MCF 10A (cell line): ENCODE results near the gene ARHGEF33. TPM values are rescaled to one million over a fixed set of nuclear protein-coding genes. Genes with fewer than 3 reads are reported as not detected.

Experiments
- BruUV-seq: library from RNA; stranded (reverse); fragments of 400-500 nt; replicated peaks from 2 replicates; lab custom pipeline; 2021; lab: Mats Ljungman, UMichigan
- CTCF ChIA-PET: fragments of 300-600 bp; sonication (Branson Sonifier 250); formaldehyde crosslinking; extraction: SDS; loops from one replicate; lab custom pipeline; 2021; ENCODE audit warnings: antibody characterized with exemption, inconsistent platforms; lab: Yijun Ruan, JAX
- POLR2A ChIA-PET: fragments of 300-600, 350-650 bp; sonication (Branson Sonifier 250); formaldehyde crosslinking; extraction: SDS; loops from one replicate; lab custom pipeline; 2020; ENCODE audit warnings: antibody characterized with exemption, inconsistent platforms; lab: Yijun Ruan, JAX
- DNase-seq: peaks from one replicate; pipeline ENCODE4 v3.0.0-alpha.2; 2018; ENCODE audit not compliant: unreplicated experiment
- H3K27ac Mint-ChIP-seq: one replicate; pipeline ENCODE4 v1.8.0; 2022; ENCODE audit warnings: mild to moderate bottlenecking, low read depth, mixed read lengths; ENCODE audit not compliant: unreplicated experiment
- H3K27me3 Mint-ChIP-seq: one replicate; pipeline ENCODE4 v1.8.0; 2022; ENCODE audit warnings: mixed read lengths; ENCODE audit not compliant: insufficient read depth, unreplicated experiment
- H3K36me3 Mint-ChIP-seq: one replicate; pipeline ENCODE4 v1.8.0; 2022; ENCODE audit warnings: mild to moderate bottlenecking, moderate library complexity, mixed read lengths; ENCODE audit not compliant: insufficient read depth, unreplicated experiment
- H3K4me1 Mint-ChIP-seq: one replicate; pipeline ENCODE4 v1.8.0; 2022; ENCODE audit warnings: mixed read lengths; ENCODE audit not compliant: insufficient read depth, unreplicated experiment
- H3K4me3 Mint-ChIP-seq: one replicate; pipeline ENCODE4 v1.8.0; 2022; ENCODE audit warnings: mild to moderate bottlenecking, moderate library complexity, mixed read lengths; ENCODE audit not compliant: unreplicated experiment
- H3K9me3 Mint-ChIP-seq: one replicate; pipeline ENCODE4 v1.8.0; 2022; ENCODE audit warnings: mixed read lengths; ENCODE audit not compliant: unreplicated experiment
- CTCF ChIP-seq: fragments of 200-600 bp; IDR thresholded peaks from one replicate; pipeline ENCODE4 v1.8.0; 2022; ENCODE audit warnings: antibody characterized with exemption, mild to moderate bottlenecking; ENCODE audit not compliant: unreplicated experiment
- intact Hi-C: fragments of 100-400 bp; cut with micrococcal nuclease; formaldehyde crosslinking; loops from 2 replicates; pipeline ENCODE4 v1.14.1; 2022
- total RNA-seq: library from RNA; stranded (reverse); gene quantifications from 2 replicates; pipeline ENCODE4 v1.2.3, GENCODE V29; 2022

ARHGEF33 gene
- total RNA-seq, 1 experiment from 2014 or later: 0.07 TPM

DNA sequence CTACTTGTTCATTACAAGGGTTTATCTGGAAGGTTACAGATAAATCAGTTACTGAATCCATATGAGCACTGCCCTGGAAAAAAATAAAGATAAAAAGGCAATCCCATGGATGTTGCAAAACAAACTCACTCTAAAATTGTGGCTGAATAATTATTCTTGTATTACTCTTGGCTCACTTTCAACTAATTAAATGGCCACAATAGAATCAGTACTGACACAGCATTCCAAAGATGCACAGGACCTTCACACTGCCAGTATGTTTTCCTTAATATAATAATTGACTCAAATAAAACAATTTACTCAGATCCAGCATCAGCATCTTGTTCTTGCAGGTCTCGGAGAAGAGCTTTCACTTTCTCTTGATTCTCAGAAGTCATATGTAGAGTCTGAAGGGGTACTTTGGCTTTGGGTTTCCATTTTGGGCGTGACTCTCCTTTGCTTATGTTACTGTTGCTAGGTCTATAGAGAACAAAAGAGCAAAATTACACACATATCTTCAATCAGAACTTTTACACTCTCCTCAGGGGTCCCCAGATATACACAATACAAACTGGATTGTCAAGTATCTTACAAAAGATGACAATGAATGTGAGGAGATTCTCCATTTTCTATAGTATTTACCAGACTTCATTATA is 26.5 kb upstream of the ARHGEF33 start:
- Mint-ChIP-seq H3K36me3 (peaks cover 49% of the 10 kb centered on the region), H3K4me1 (no peaks in the 10 kb centered on the region), H3K4me3 (no peak overlapping the region), H3K27ac (no peak overlapping the region), H3K9me3 (no peaks in the 10 kb centered on the region), H3K27me3 (no peaks in the 10 kb centered on the region)
- POLR2A ChIA-PET: no interaction called here
- no TSS peak for BruUV-seq
- CTCF ChIA-PET: no interaction called here
- DNase-seq: no peak
- TF ChIP-seq CTCF: no peak
- intact Hi-C loops: no loop called here

DNA sequence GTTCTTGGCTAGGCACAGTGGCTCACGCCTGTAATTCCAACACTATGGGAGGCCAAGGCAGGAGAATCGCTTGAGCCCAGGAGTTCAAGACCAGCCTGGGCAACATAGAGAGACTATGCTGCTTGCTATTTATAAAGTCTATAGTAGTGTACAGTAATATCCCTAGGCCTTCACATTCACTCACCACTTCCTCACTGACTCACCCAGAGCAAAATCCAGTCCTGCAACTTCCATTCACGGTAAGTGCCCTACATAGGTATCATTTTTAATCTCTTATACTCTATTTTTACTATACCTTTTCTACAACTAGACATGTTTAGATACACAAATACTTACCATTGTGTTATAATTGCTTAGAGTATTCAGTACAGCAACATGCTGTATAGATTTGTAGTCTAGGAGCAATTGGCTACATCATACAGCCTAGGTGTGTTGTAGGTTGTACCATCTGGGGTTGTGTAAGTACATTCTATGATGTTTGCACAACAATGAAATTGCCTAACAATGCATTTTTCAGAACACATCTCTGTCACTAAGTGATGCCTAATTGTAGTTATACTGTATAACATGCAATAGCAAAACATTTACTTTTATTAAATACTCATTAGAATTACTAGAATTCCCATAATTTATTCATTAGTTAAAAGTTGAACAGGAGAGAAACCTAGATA is 22.8 kb upstream of the ARHGEF33 start:
- intact Hi-C loops: no loop called here
- H3K9me3 Mint-ChIP-seq: peaks cover 9% of the 10 kb centered on the region
- no peak overlapping the region for H3K27ac Mint-ChIP-seq
- ChIA-PET POLR2A (no interaction called here), CTCF (interaction anchor here (0.6 kb wide), 1 partner anchor 45 kb away, joined by 4 read pairs; no protein-coding TSS in a partner anchor)
- H3K4me3 Mint-ChIP-seq: no peak overlapping the region
- H3K36me3 Mint-ChIP-seq: peaks cover 27% of the 10 kb centered on the region
- TF ChIP-seq CTCF: no peak
- no TSS peak for BruUV-seq
- peak; percentile 1 for DNase-seq
- H3K27me3 Mint-ChIP-seq: no peaks in the 10 kb centered on the region
- H3K4me1 Mint-ChIP-seq: no peaks in the 10 kb centered on the region

DNA sequence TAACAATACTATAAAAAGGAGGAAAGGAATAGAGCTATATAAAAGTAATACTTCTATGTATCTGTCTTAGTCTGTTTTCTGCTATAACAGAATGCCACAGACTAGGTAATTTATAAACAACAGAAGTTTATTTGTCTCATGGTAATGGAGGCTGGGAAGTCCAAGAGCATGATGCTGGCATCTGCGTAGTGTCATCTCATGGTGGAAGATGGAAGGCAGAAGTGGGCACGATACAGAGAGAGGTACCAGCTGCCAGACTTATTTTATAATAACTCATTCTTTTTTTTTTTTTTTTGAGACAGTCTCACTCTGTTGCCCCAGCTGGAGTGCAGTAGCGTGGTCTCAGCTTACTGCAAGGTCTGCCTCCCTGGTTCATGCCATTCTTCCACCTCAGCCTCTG is 18.2 kb upstream of the ARHGEF33 start:
- H3K27me3 Mint-ChIP-seq: no peaks in the 10 kb centered on the region
- H3K36me3 Mint-ChIP-seq: peaks cover 10% of the 10 kb centered on the region
- BruUV-seq: no TSS peak
- ChIA-PET POLR2A (no interaction called here), CTCF (interaction anchor here (1.4 kb wide), 1 partner anchor 76 kb away, joined by 3 read pairs; no protein-coding TSS in a partner anchor)
- no peak overlapping the region for H3K4me3 Mint-ChIP-seq
- intact Hi-C loops: no loop called here
- no peak for TF ChIP-seq CTCF
- H3K27ac Mint-ChIP-seq: no peak overlapping the region
- peaks cover 2% of the 10 kb centered on the region for H3K4me1 Mint-ChIP-seq
- H3K9me3 Mint-ChIP-seq: peaks cover 16% of the 10 kb centered on the region
- no peak for DNase-seq

GRCh38 chr2:38873763-38874162 is 15.9 kb upstream of the ARHGEF33 start:
- Mint-ChIP-seq H3K27me3 (no peaks in the 10 kb centered on the region), H3K9me3 (peaks cover 16% of the 10 kb centered on the region), H3K4me1 (peaks cover 6% of the 10 kb centered on the region), H3K36me3 (no peaks in the 10 kb centered on the region), H3K27ac (no peak overlapping the region), H3K4me3 (no peak overlapping the region)
- no peak for TF ChIP-seq CTCF
- POLR2A ChIA-PET: interaction anchor here (0.7 to 1.1 kb wide), 3 partner anchors 19 to 123 kb away, joined by 3 to 4 read pairs (median 3); partner anchors contain the start of gene SRSF7
- CTCF ChIA-PET: interaction anchor here (0.6 to 0.9 kb wide), 2 partner anchors 94 to 137 kb away, joined by 3 read pairs; no protein-coding TSS in a partner anchor
- DNase-seq: no peak
- no TSS peak for BruUV-seq
- intact Hi-C loops: no loop called here
